T47D (cell line): ENCODE measurements around the gene IMP3.
"Not testable (repeated sequence)": the region's sequence is repeated elsewhere in the genome, so short reads cannot be mapped to it uniquely, and the experiment has no call there.

Source experiments
- DNase-seq, 2 experiments: peaks; one replicate each; pipeline versions ENCODE4 v3.0.0 to v3.0.0-alpha.2; 2011 to 2012; ENCODE audit warnings: low read depth in 1 of 2, low spot score in 1 of 2
- JUND ChIP-seq: IDR thresholded peaks from 2 replicates; pipeline ENCODE4 v1.6.1; 2012; ENCODE audit warnings: low read depth
- in situ Hi-C: cut with HindIII; loops from 2 replicates; pipeline ENCODE4 v1.10.0; 2016; ENCODE audit warnings: low sequenced_read_pairs, low pct_unique_long_range_greater_than_20kb

IMP3 gene, protein sequence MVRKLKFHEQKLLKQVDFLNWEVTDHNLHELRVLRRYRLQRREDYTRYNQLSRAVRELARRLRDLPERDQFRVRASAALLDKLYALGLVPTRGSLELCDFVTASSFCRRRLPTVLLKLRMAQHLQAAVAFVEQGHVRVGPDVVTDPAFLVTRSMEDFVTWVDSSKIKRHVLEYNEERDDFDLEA

DNA sequence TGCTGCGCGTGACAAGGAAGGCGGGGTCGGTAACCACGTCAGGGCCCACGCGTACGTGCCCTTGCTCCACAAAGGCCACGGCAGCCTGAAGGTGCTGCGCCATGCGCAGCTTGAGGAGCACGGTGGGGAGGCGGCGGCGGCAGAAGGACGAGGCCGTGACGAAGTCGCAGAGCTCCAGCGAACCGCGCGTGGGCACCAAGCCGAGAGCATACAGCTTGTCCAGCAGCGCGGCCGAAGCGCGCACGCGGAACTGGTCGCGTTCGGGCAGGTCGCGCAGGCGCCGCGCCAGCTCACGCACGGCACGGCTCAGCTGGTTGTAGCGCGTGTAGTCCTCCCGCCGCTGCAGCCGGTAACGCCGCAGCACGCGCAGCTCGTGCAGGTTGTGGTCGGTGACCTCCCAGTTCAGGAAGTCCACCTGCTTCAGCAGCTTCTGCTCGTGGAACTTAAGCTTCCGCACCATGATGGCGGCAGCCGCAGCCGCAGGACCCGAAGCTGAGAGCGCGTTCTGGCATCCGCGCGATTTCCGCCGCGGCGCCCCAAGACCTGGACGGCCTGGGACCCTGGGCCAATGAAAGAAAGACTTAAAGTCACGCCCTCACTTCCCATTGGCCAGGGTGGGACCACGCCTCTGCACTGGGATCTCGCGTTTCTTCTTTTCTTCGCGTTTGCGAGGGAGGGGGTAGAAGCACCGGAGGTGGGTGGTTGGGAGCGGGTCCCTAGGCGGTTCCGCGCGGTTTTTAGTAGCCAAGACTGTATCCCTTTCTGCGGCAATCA is at the start of gene IMP3:
Gene IMP3, minus strand, starts transcription at position 516 of the 774 bp plus-strand sequence. Its CDS starts 56 bp downstream, at position 460.
- peak; percentile 93 to 98 for DNase-seq
- no peak for TF ChIP-seq JUND
- in situ Hi-C loops: no loop called here

DNA sequence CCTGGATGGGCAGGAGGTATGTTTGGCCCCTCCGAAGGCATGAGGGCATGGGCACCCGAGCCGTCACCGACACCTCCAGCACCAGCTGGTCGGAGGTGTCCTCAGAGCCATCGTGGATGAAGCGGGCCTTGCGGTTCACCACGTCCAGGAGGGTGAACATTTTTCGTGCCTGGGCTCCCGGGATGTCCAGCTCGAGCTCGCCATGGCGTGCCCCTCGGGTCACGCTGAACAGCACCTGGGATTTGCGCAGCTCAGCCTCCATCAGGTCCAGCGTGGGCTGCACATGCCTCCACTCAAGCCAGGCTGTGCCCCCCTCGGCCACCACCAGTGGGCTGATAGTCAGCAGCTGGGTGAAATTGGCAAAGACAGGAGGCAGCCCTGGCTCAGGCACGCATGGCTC is 49.4 kb upstream of the IMP3 start:
- in situ Hi-C loops, DNase-seq: not testable (repeated sequence)

DNA sequence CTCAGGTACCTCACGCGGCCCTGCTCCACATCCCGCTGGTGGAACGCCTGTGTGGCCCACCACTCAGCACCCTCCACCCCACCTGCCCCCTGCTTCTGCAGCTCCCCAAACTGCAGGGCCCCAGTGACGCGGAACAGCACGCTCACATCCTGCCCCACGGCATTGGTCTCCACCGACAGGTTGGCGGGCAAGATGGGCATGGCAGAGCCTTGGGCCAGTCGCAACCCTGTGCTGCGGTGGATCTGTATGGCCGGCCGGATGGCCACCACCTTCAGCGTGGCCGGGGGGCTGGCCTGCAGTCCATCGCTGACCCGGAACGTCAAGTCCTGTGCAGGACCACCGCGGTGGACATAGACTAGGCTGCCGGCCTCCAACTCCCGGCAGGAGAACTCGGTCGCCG is 48.8 kb upstream of the IMP3 start:
- no peak for TF ChIP-seq JUND
- DNase-seq: no peak
- in situ Hi-C loops: no loop called here

DNA sequence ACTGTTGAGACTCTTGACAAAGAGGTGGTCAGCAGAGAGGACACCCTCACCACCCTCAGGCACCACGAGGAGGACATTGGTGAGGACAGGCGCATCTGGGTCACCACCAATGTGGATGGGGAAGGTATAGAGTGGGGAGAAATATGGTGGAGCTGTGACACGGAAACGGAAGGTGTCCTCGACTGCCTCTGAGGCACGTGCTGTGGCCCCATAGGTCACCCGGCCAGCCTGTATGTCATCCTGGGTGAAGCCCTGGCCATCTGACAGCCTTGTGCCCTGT is 48.2 kb upstream of the IMP3 start:
- in situ Hi-C loops: no loop called here
- DNase-seq: no peak
- no peak for TF ChIP-seq JUND

DNA sequence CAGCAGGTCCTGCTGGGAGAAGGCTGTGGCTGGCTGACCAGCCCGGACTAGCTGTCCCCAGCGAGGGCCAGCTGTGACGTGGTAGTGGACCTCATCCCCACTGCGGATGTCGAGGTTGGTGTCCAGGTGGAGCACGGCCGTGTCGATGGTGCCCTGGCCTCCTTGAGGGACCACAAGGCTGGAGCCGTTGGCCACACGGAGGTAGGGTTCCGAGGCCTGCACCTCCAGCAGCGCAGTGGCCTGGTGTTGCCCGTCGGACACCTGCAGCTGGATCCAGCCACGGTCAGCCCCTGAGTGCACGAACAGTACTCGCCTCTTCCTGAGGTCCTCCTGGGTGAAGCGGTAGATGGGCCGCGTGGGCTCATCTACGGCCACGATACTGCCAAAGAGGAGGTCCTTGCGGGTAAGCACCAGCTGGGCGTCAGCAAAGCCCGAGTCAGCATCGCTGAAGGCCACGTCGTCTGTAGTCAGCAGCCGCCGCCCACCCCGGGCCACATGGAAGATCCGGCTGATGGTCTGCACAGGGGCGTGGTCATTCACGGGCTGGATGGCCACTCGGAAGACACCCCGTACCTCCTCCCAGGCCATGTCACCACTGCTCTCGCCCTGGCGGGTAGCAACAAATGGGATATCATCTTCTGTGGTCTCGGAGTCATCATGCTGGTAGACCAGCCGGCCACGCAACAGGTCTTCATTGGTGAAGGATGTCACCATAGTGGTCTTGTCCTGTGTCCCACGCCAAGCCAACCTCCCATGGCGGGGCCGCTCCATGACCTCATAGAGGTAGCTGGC is 47.7 kb upstream of the IMP3 start:
- no peak for TF ChIP-seq JUND
- no peak for DNase-seq
- in situ Hi-C loops: no loop called here

DNA sequence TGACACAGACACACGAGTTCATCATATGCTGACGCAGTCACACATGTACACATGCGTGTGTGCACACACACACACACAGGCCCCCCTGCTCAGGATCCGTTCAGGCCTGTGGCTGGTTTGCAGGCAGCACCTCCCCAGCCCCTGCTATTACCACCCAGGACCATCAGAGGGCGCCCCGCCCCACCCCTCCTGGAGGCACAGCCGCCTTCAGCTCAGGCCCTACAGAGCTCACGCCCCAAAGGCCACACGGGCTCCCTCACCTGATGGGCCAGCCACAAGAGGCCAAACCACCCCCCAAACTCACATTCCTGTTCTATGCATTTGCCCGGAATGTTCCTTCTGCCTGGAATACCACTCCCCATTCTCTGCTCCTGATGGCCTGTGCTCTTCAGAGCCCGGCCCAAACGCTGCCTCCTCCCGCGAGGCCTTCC is 46.2 kb upstream of the IMP3 start:
- in situ Hi-C loops: not testable (repeated sequence)

DNA sequence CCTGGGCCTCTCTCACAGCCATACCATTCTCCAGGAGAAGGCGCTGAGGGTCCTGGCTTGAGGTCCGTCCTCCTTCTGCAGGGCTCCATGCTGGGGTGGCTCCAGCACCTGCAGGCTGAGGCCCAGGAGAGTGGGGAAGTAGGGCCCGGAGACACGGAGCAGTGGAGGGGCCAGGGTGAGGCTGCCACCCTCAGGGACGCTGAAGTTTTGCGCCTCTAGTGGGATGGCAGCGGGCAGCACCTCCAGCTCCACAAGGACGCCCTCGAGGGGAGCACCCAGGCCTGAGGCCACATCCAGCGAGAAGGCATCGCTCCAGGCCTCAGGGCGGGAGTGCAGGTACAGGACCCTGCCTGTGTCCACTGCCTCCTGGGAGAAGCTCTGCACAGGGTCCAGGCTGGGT is 45.2 kb upstream of the IMP3 start:
- no peak for DNase-seq
- no peak for TF ChIP-seq JUND
- in situ Hi-C loops: no loop called here

More for the DNA sequence above, 46.2 kb upstream of the IMP3 start:
- peak; percentile 47 to 63 for DNase-seq

DNA sequence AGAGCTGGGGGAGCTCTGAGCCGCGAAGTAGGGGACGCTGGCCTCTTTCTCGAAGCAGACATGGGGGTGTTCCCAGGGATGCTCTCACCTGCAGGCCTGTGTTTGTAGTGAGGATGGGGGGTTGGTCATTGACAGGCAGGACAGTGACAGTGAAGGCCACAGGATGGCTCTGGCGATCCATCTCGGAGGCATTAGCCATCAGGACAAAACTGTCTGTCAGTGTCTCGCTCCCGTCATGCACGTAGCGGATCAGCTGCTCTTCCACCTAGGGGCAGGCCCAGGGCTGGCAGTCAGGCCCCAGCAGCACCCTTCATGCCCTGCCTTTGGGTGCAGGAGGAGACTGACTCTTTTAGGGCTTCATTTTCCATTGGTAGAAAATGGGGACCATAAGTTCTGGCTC is 44.6 kb upstream of the IMP3 start:
- in situ Hi-C loops: no loop called here
- no peak for TF ChIP-seq JUND
- DNase-seq: peak in 1 of 2 experiments; percentile 49

DNA sequence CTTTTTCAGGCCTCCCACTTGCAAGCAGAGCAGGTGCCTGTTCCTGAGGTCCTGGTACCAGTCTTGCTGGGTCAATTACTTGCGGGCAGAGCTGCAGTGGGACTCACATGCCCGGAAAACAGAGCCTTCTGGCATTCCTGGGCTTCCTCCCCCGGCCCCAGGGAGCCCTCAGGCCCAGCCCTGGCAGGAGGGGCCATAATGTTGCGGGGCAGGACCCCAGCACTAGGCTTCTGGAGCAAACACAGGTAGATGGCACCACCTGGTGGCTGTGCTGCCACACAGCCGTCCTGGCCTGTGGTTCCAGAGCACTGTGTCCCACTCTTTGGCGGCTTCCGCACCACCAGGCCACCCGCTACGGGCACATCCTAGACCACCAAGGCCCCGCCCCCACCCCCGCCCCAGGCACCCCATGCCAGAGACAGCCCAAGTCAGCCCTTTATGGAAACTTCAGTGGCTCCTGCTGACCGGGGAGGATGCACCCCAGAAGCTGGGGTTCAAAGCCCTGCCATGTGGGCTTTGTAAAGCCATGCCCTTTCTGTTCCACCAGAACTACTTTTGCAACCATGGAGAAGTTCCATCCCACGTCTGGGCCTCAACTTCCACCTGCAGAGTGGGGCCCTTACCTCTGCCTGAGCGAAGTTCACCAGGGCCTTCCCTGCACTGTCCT is 43.8 kb upstream of the IMP3 start:
- in situ Hi-C loops: not testable (repeated sequence)
- DNase-seq: peak; percentile 61 to 81

DNA sequence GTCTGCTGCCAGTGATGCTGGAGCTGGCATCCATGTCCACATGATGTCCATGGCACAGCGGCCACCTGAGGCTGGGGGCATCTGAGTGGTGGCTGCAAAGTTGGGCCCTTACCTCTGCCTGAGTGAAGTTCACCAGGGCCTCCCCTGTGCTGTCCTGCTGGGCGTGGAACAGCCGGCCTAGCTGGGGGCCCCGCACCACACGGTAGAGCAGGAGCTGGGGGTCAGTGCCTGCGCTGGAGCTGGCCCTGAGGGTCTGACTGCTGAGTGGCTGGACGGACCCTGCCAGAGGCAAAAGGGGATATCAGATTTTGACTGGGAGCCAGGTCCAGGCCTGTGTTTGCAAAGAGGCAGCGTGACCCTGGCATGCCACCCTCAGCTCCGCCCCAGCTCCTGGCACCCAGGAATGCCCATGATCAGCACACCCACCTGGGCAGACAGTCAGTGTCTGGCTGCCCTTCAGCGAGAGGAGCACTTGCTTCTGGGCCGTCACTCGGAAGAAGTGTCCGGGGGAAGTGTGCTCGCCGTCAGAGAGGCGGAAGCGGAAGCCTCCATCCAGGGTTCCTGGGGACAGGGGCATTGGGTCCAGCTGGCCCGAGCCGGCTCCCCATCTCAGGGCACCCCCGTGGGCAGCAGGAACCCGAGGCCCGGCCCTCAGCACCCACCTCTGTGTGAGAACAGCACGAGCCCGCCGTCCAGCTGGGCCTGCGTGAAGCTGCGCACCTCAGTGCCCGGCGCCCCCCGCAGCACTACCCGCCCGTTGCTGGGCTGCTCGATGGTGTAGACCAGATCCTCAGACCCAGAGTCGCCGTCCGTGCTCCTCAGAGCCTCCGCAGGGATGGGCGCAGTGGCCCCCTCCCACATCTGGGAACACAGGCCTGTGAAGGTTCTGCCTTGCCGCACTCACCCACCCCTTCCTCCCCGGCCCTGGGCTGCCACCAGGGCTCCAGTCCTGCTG is 42.4 kb upstream of the IMP3 start:
- in situ Hi-C loops: no loop called here
- no peak for TF ChIP-seq JUND
- peak; percentile 37 to 68 for DNase-seq

DNA sequence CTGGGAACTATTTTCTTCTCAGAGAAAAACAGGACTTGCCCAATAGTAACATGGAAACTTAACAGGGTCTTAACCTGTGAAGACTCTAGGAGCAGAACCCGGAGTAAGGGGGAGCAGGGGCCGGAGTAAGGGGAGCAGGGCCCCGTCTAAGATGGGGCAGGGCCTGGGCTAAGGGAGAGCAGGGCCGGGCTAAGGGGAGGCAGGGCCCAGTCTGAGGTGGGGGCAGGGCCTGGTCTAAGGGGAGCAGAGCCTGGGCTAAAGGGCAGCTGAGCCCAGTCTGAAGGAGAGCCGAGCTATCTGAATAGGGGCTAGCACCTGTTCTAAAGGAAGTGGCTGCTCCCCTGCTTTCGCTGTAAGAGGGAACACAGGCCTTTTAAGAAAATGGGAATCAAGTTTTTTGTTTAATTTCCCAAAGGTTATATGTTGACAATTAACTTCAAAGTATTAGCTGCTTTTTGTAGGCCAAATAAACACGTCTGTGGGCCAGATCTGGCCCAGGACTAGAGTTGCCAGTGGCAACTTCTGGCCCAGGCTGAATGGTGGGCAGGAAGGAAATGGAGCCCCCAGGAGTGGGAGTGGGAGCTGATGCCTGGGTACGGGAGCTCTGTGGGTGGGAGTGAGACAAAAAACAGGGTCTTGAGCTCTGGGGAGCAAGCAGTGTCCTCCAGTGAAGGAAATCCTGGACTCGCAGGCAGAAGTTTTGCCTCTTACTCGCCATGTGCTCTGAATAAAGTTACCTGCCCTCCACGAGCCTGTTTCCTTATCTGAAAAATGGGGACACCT is 40.2 kb upstream of the IMP3 start:
- no peak for TF ChIP-seq JUND
- DNase-seq: no peak
- in situ Hi-C loops: no loop called here

DNA sequence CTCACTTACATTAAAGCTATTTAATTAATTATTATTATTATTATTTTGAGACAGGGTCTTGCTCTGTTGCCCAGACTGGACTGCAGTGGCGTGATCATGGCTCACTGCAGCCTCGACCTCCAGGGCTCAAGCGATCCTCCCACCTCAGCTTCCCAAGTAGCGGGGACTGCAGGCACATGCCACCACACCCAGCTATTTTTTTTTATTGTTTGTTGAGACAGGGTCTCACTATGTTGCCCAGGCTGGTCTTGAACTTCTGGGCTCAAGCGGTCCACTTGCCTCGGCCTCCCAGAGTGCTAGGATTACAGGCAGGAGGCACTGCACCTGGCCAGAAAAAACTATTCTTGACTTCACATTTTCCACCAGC is 38.3 kb upstream of the IMP3 start:
- DNase-seq, in situ Hi-C loops: not testable (repeated sequence)
